GM12892 (cell line): ENCODE data around the gene CCL14.

ENCODE experiments used
- POLR2A ChIP-seq: IDR thresholded peaks from 2 replicates; pipeline ENCODE4 v1.6.1; 2011; ENCODE audit warnings: low read depth, low read length, control low read depth
- POLR2AphosphoS5 ChIP-seq: IDR thresholded peaks from 2 replicates; pipeline ENCODE4 v1.6.1; 2011; ENCODE audit warnings: low read depth, low read length, control low read depth

DNA sequence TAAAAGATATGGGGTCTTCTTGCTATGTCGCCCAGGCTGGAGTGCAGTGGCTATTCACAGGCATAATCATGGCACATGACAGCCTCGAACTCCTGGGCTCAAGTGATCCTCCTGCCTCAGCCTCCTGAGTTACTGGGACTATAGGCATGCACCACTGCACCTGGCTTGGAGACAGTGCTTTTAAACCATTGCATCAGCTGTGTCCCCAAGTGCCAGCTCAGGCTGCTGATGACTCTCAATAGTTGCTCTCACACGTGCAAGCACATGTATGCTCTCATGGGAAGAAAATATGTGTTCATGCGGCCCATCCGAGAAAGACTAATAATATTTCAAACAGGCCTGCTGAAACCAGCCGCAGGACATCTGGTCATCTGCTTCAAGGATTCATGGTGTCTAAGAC, 14.0 kb downstream of the CCL14 start:
- TF ChIP-seq POLR2A: no peak
- TF ChIP-seq POLR2AphosphoS5: no peak
